Stimulated activated effector memory CD8-positive, alpha-beta T cell treated with anti-CD3 and anti-CD28 coated beads, Interleukin-12 subunit alpha, Interleukin-12 subunit beta, amount 100 ng/mL, for 72 hours (primary cell): Measurements from ENCODE around the gene ARVCF.
A peak's percentile ranks its signal among the peaks of the same experiment; 100 is the strongest.

Source experiments
- ATAC-seq: fragments of 150-1000 bp; cut with Tn5 transposase; 2 replicates; pipeline ENCODE4 v1.10.0; 2021
- DNase-seq, 2 donors: peaks; one replicate each; pipeline ENCODE4 v3.0.0; 2021 to 2022; ENCODE audit warnings: low spot score in 2 of 2
- H3K27ac Mint-ChIP-seq: one replicate; pipeline ENCODE4 v1.8.0; 2022; ENCODE audit warnings: mild to moderate bottlenecking, mixed read lengths
- H3K36me3 Mint-ChIP-seq: one replicate; pipeline ENCODE4 v1.8.0; 2022; ENCODE audit warnings: mild to moderate bottlenecking, mixed read lengths
- H3K4me1 Mint-ChIP-seq: one replicate; pipeline ENCODE4 v1.8.0; 2022; ENCODE audit warnings: mixed read lengths
- H3K4me3 Mint-ChIP-seq: one replicate; pipeline ENCODE4 v1.8.0; 2022; ENCODE audit warnings: mild to moderate bottlenecking, mixed read lengths
- H3K9me3 Mint-ChIP-seq: one replicate; pipeline ENCODE4 v1.8.0; 2022; ENCODE audit warnings: mixed read lengths

The ARVCF gene

GRCh38 chr22:20002636-20003035 is 14.0 kb downstream of the ARVCF start:
- Mint-ChIP-seq H3K4me1 (no peaks in the 10 kb centered on the region), H3K36me3 (no peaks in the 10 kb centered on the region), H3K27ac (no peak overlapping the region), H3K9me3 (peaks cover 9% of the 10 kb centered on the region), H3K4me3 (no peak overlapping the region)
- ATAC-seq (no peak), DNase-seq (no peak)

- Mint-ChIP-seq H3K27ac (no peak overlapping the region), H3K4me1 (no peaks in the 10 kb centered on the region), H3K4me3 (no peak overlapping the region), H3K36me3 (no peaks in the 10 kb centered on the region), H3K9me3 (peaks cover 9% of the 10 kb centered on the region)
- DNase-seq: no peak
- ATAC-seq: no peak
These were observed 14.5 kb downstream of the ARVCF start for GRCh38 chr22:20002128-20002527.

GRCh38 chr22:20001082-20001638 is 15.5 kb downstream of the ARVCF start:
- Mint-ChIP-seq H3K4me1 (no peaks in the 10 kb centered on the region), H3K36me3 (no peaks in the 10 kb centered on the region), H3K9me3 (peaks cover 9% of the 10 kb centered on the region), H3K4me3 (no peak overlapping the region), H3K27ac (no peak overlapping the region)
- no peak for DNase-seq
- no peak for ATAC-seq

GRCh38 chr22:20000246-20001081 is 16.2 kb downstream of the ARVCF start:
- Mint-ChIP-seq H3K27ac (no peak overlapping the region), H3K4me1 (no peaks in the 10 kb centered on the region), H3K36me3 (no peaks in the 10 kb centered on the region), H3K9me3 (peaks cover 9% of the 10 kb centered on the region), H3K4me3 (no peak overlapping the region)
- ATAC-seq (no peak), DNase-seq (no peak)

- no peaks in the 10 kb centered on the region for H3K4me1 Mint-ChIP-seq
- H3K9me3 Mint-ChIP-seq: peaks cover 9% of the 10 kb centered on the region
- ATAC-seq (no peak), DNase-seq (no peak)
- H3K36me3 Mint-ChIP-seq: no peaks in the 10 kb centered on the region
- no peak overlapping the region for H3K4me3 Mint-ChIP-seq
- no peak overlapping the region for H3K27ac Mint-ChIP-seq
These were observed 17.4 kb downstream of the ARVCF start for GRCh38 chr22:19998991-19999820.

GRCh38 chr22:19998232-19998951 is 18.2 kb downstream of the ARVCF start:
- DNase-seq: no peak
- ATAC-seq: no peak
- Mint-ChIP-seq H3K9me3 (peaks cover 3% of the 10 kb centered on the region), H3K36me3 (no peaks in the 10 kb centered on the region), H3K4me3 (no peak overlapping the region), H3K27ac (no peak overlapping the region), H3K4me1 (no peaks in the 10 kb centered on the region)

- Mint-ChIP-seq H3K9me3 (no peaks in the 10 kb centered on the region), H3K4me1 (no peaks in the 10 kb centered on the region), H3K36me3 (no peaks in the 10 kb centered on the region), H3K4me3 (no peak overlapping the region), H3K27ac (no peak overlapping the region)
- no peak for DNase-seq
- peak; percentile 27 for ATAC-seq
These were observed 18.9 kb downstream of the ARVCF start for GRCh38 chr22:19997561-19998231.

GRCh38 chr22:19996694-19997384 is 19.8 kb downstream of the ARVCF start:
- Mint-ChIP-seq H3K4me1 (no peaks in the 10 kb centered on the region), H3K36me3 (no peaks in the 10 kb centered on the region), H3K4me3 (no peak overlapping the region), H3K27ac (no peak overlapping the region), H3K9me3 (no peaks in the 10 kb centered on the region)
- DNase-seq (no peak), ATAC-seq (no peak)

GRCh38 chr22:19995611-19996339 is 20.8 kb downstream of the ARVCF start:
- Mint-ChIP-seq H3K36me3 (no peaks in the 10 kb centered on the region), H3K9me3 (no peaks in the 10 kb centered on the region), H3K4me1 (no peaks in the 10 kb centered on the region), H3K27ac (no peak overlapping the region), H3K4me3 (no peak overlapping the region)
- ATAC-seq (no peak), DNase-seq (no peak)

GRCh38 chr22:19994851-19995610 is 21.6 kb downstream of the ARVCF start:
- DNase-seq: no peak
- ATAC-seq: no peak
- Mint-ChIP-seq H3K27ac (no peak overlapping the region), H3K4me1 (no peaks in the 10 kb centered on the region), H3K4me3 (no peak overlapping the region), H3K9me3 (no peaks in the 10 kb centered on the region), H3K36me3 (no peaks in the 10 kb centered on the region)

- H3K4me3 Mint-ChIP-seq: no peak overlapping the region
- no peaks in the 10 kb centered on the region for H3K4me1 Mint-ChIP-seq
- H3K36me3 Mint-ChIP-seq: no peaks in the 10 kb centered on the region
- H3K27ac Mint-ChIP-seq: no peak overlapping the region
- ATAC-seq (no peak), DNase-seq (no peak)
- no peaks in the 10 kb centered on the region for H3K9me3 Mint-ChIP-seq
These were observed 22.7 kb downstream of the ARVCF start for GRCh38 chr22:19993926-19994325.

- H3K4me1 Mint-ChIP-seq: no peaks in the 10 kb centered on the region
- DNase-seq (no peak), ATAC-seq (no peak)
- H3K9me3 Mint-ChIP-seq: no peaks in the 10 kb centered on the region
- no peak overlapping the region for H3K4me3 Mint-ChIP-seq
- H3K36me3 Mint-ChIP-seq: no peaks in the 10 kb centered on the region
- no peak overlapping the region for H3K27ac Mint-ChIP-seq
These were observed 23.7 kb downstream of the ARVCF start for GRCh38 chr22:19992921-19993355.

GRCh38 chr22:19992481-19992911 is 24.1 kb downstream of the ARVCF start:
- Mint-ChIP-seq H3K4me1 (no peaks in the 10 kb centered on the region), H3K36me3 (no peaks in the 10 kb centered on the region), H3K9me3 (no peaks in the 10 kb centered on the region), H3K27ac (no peak overlapping the region), H3K4me3 (no peak overlapping the region)
- ATAC-seq: no peak
- no peak for DNase-seq
